ENCODE results near the gene CIDEB. TPM values are rescaled to one million over a fixed set of nuclear protein-coding genes. Genes with fewer than 3 reads are reported as not detected.

CIDEB gene
- total RNA-seq, 4 donors from 2014 or later, result 4.9 to 12.5 (median 9.5) TPM

DNA sequence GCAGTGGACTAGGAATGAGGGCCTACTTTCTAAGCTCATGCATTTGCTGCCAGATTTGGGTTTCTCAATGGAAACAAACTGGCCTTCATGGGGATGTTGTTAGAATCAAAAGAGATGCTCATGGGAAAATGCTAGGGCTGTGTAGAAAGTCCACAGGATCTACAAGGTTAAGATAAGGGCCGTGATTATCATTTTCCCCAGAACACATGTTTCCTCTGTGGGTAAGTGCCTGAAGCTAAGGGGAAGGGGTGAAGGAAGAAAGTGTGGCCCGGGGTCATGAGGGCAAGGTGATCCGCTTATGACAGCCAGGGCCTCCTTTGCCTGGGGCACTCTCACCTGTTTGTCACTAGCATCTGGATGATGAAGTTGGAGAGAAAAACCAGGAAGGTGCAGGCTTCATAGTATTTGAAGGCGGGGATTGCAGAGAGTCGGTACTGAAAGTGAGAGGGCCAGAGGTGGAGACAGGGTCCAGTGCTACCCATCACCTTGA is 17.3 kb upstream of the CIDEB start:
- TF ChIP-seq POLR2AphosphoS5 (IDR thresholded peaks at IDR 0.05) (no peak), POLR2A (IDR thresholded peaks at IDR 0.05) (no peak), EP300 (IDR thresholded peaks at IDR 0.05) (no peak)
- TF ChIP-seq, protein P1, sequence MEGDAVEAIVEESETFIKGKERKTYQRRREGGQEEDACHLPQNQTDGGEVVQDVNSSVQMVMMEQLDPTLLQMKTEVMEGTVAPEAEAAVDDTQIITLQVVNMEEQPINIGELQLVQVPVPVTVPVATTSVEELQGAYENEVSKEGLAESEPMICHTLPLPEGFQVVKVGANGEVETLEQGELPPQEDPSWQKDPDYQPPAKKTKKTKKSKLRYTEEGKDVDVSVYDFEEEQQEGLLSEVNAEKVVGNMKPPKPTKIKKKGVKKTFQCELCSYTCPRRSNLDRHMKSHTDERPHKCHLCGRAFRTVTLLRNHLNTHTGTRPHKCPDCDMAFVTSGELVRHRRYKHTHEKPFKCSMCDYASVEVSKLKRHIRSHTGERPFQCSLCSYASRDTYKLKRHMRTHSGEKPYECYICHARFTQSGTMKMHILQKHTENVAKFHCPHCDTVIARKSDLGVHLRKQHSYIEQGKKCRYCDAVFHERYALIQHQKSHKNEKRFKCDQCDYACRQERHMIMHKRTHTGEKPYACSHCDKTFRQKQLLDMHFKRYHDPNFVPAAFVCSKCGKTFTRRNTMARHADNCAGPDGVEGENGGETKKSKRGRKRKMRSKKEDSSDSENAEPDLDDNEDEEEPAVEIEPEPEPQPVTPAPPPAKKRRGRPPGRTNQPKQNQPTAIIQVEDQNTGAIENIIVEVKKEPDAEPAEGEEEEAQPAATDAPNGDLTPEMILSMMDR (IDR thresholded peaks at IDR 0.05), result no peak
- Histone ChIP-seq H3K9me3 (no peaks in the 10 kb centered on the region), H3K27ac (no peak overlapping the region), H3K4me1 (peaks cover 0 to 8% (median 0%) of the 10 kb centered on the region in 3 donors), H3K27me3 (peaks cover 16% of the 10 kb centered on the region), H3K36me3 (peaks cover 0 to 4% of the 10 kb centered on the region in 2 donors), H3K4me3 (no peak overlapping the region)
- 81 to 91% methylated on average over 2 to 5 of the region's 5 CpGs for WGBS, 2 donors (ENCODE audit: low coverage in 1 of 2)
- ATAC-seq, result no peak

DNA sequence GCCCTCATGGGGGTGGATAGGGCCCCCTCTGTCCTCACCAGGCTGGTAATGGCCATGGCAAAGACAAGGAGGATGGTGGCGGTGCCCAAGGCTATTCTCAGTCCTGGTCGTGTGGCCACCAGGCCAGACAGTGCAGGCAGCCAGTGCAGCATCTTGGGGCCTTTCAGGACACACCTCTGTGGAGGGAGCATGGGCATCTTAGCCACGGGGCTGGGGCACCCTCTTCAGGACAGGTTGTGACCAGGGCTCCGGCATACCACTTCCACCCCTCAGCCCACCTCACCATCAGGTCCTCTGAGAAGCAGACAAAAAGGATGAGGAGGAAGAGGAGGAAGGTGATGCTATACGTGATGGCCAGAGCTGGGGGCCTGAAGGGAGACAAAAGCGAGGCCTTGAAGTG is 16.2 kb upstream of the CIDEB start:
- Histone ChIP-seq H3K27me3 (peaks cover 18% of the 10 kb centered on the region), H3K4me3 (no peak overlapping the region), H3K9me3 (no peaks in the 10 kb centered on the region), H3K36me3 (peaks cover 0 to 7% of the 10 kb centered on the region in 2 donors), H3K4me1 (peaks cover 0 to 3% (median 0%) of the 10 kb centered on the region in 3 donors), H3K27ac (no peak overlapping the region)
- WGBS, 2 donors (ENCODE audit: low coverage in 1 of 2), result 57 to 83% methylated on average over 1 to 2 of the region's 6 CpGs
- ATAC-seq, result no peak
- TF ChIP-seq, protein P1 (IDR thresholded peaks at IDR 0.05), result no peak
- TF ChIP-seq POLR2AphosphoS5 (IDR thresholded peaks at IDR 0.05) (no peak), POLR2A (IDR thresholded peaks at IDR 0.05) (no peak), EP300 (IDR thresholded peaks at IDR 0.05) (no peak)

DNA sequence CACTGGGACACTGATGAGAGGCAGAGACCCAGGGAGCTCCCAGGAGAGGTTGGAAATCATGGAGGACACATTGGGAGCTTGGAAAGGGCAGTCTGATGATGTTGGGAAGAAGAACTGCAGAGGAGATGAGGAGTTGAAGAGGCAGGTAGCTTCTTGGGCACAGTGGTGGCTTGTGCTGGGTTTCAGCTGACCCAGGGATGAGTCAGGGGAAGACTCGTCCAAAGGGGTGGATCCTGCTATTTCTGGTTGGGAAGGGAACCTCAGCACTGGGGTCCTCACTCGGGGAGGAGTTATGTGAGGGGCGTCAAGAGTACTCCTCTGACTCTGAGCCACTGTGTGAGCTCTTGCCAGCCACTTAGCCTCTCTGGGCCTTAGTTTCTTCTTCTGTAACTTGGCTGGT is 15.6 kb upstream of the CIDEB start:
- WGBS, 2 donors (ENCODE audit: low coverage in 1 of 2), result 20% methylated on average over 1 of the region's 3 CpGs; no CpG with 5 or more reads in 1 of the 2 donors
- TF ChIP-seq POLR2A (IDR thresholded peaks at IDR 0.05) (no peak), POLR2AphosphoS5 (IDR thresholded peaks at IDR 0.05) (no peak), EP300 (IDR thresholded peaks at IDR 0.05) (no peak)
- TF ChIP-seq, protein P1 (IDR thresholded peaks at IDR 0.05), result no peak
- H3K9me3 ChIP-seq, result no peaks in the 10 kb centered on the region
- no peak overlapping the region for H3K27ac ChIP-seq
- ATAC-seq, result no peak
- H3K36me3 ChIP-seq, result peaks cover 0 to 7% of the 10 kb centered on the region in 2 donors
- no peak overlapping the region for H3K4me3 ChIP-seq
- H3K4me1 ChIP-seq, result no peaks in the 10 kb centered on the region
- H3K27me3 ChIP-seq, result peaks cover 25% of the 10 kb centered on the region

DNA sequence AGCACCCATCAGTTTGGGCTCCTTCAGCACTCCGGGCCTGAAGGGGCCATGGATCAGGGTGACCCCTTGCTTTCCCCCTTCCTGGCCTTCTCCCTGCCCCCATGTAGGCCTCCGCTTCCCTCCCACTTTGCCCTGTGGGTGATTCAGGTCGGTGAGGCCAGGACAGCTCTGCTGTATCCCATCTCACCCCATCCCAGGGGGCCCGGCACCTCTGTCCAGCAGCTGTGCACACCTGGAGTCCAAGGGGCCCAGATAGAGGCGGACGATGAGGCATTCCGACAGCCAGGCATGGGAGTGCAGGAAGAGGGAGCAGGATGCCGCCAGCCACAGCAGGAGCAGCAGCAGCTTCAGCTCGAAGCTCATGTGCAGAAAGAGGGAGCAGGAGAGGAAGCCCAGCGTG is 14.9 kb upstream of the CIDEB start:
- Histone ChIP-seq H3K27me3 (peaks cover 31% of the 10 kb centered on the region), H3K36me3 (peaks cover 0 to 7% of the 10 kb centered on the region in 2 donors), H3K9me3 (no peaks in the 10 kb centered on the region), H3K4me1 (no peaks in the 10 kb centered on the region), H3K27ac (no peak overlapping the region), H3K4me3 (no peak overlapping the region)
- no peak for ATAC-seq
- no peak for TF ChIP-seq POLR2AphosphoS5 (IDR thresholded peaks at IDR 0.05)
- TF ChIP-seq, protein P1 (IDR thresholded peaks at IDR 0.05), result no peak
- WGBS, 2 donors (ENCODE audit: low coverage in 1 of 2), result 43 to 47% methylated on average over 1 to 4 of the region's 10 CpGs

DNA sequence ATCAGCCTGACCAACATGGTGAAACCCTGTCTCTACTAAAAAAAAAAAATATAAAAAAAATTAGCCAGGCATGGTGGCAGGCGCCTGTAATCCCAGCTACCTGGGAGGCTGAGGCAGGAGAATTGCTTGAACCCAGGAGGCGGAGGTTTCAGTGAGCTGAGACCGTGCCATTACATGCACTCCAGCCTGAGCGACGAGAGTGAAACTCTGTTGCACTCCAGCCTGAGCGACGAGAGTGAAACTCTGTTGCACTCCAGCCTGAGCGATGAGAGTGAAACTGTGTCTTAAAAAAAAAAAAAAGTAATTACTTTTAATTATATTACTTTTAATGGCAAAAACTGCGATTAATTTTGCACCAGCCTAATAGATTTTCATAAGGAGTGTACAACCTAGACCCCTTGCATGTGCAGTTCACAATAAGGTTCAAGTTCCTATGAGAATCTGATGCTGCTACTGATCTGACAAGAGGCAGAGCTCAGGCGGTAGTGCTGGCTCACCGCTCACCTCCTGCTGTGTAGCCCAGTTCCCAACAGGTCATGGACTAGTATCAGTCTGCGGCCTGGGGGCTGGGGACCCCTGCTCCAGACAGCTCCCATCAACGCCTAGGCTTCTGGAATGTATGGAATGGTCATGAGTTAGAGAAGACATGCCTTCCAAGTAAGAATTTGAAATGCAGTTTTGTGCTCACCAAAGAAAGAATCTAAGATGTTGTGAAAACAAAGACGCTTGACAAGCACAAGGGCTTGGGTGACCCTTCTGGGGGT is 13.6 kb upstream of the CIDEB start:
- no peak for ATAC-seq
- Histone ChIP-seq H3K4me1 (peaks cover 0 to 10% (median 0%) of the 10 kb centered on the region in 3 donors), H3K36me3 (peaks cover 0 to 7% of the 10 kb centered on the region in 2 donors), H3K27me3 (peaks cover 44% of the 10 kb centered on the region), H3K9me3 (no peaks in the 10 kb centered on the region), H3K27ac (no peak overlapping the region), H3K4me3 (no peak overlapping the region)
- 75 to 81% methylated on average over 9 to 13 of the region's 14 CpGs for whole genome bisulfite sequencing, 2 donors (ENCODE audit: low coverage in 1 of 2)
- TF ChIP-seq, protein P1 (IDR thresholded peaks at IDR 0.05), result no peak
- TF ChIP-seq POLR2A (IDR thresholded peaks at IDR 0.05) (no peak), POLR2AphosphoS5 (IDR thresholded peaks at IDR 0.05) (no peak), EP300 (IDR thresholded peaks at IDR 0.05) (no peak)

All from gastroesophageal sphincter (tissue), 4 donors.